MCF 10A (cell line): Measurements from ENCODE around the gene FAIM2. TPM values are rescaled to one million over a fixed set of nuclear protein-coding genes. Genes with fewer than 3 reads are reported as not detected.

ENCODE experiments used
- BruUV-seq: library from RNA; stranded (reverse); fragments of 400-500 nt; replicated peaks from 2 replicates; lab custom pipeline; 2021; lab: Mats Ljungman, UMichigan
- CTCF ChIA-PET: fragments of 300-600 bp; sonication (Branson Sonifier 250); formaldehyde crosslinking; extraction: SDS; loops from one replicate; lab custom pipeline; 2021; ENCODE audit warnings: antibody characterized with exemption, inconsistent platforms; lab: Yijun Ruan, JAX
- POLR2A ChIA-PET: fragments of 300-600, 350-650 bp; sonication (Branson Sonifier 250); formaldehyde crosslinking; extraction: SDS; loops from one replicate; lab custom pipeline; 2020; ENCODE audit warnings: antibody characterized with exemption, inconsistent platforms; lab: Yijun Ruan, JAX
- DNase-seq: peaks from one replicate; pipeline ENCODE4 v3.0.0-alpha.2; 2018; ENCODE audit not compliant: unreplicated experiment
- H3K27ac Mint-ChIP-seq: one replicate; pipeline ENCODE4 v1.8.0; 2022; ENCODE audit warnings: mild to moderate bottlenecking, low read depth, mixed read lengths; ENCODE audit not compliant: unreplicated experiment
- H3K27me3 Mint-ChIP-seq: one replicate; pipeline ENCODE4 v1.8.0; 2022; ENCODE audit warnings: mixed read lengths; ENCODE audit not compliant: insufficient read depth, unreplicated experiment
- H3K36me3 Mint-ChIP-seq: one replicate; pipeline ENCODE4 v1.8.0; 2022; ENCODE audit warnings: mild to moderate bottlenecking, moderate library complexity, mixed read lengths; ENCODE audit not compliant: insufficient read depth, unreplicated experiment
- H3K4me1 Mint-ChIP-seq: one replicate; pipeline ENCODE4 v1.8.0; 2022; ENCODE audit warnings: mixed read lengths; ENCODE audit not compliant: insufficient read depth, unreplicated experiment
- H3K4me3 Mint-ChIP-seq: one replicate; pipeline ENCODE4 v1.8.0; 2022; ENCODE audit warnings: mild to moderate bottlenecking, moderate library complexity, mixed read lengths; ENCODE audit not compliant: unreplicated experiment
- H3K9me3 Mint-ChIP-seq: one replicate; pipeline ENCODE4 v1.8.0; 2022; ENCODE audit warnings: mixed read lengths; ENCODE audit not compliant: unreplicated experiment
- CTCF ChIP-seq: fragments of 200-600 bp; IDR thresholded peaks from one replicate; pipeline ENCODE4 v1.8.0; 2022; ENCODE audit warnings: antibody characterized with exemption, mild to moderate bottlenecking; ENCODE audit not compliant: unreplicated experiment
- intact Hi-C: fragments of 100-400 bp; cut with micrococcal nuclease; formaldehyde crosslinking; loops from 2 replicates; pipeline ENCODE4 v1.14.1; 2022
- total RNA-seq: library from RNA; stranded (reverse); gene quantifications from 2 replicates; pipeline ENCODE4 v1.2.3, GENCODE V29; 2022

Gene FAIM2
- total RNA-seq, 1 experiment from 2014 or later, result not detected

- BruUV-seq, result no TSS peak
- no peak overlapping the region for H3K27ac Mint-ChIP-seq
- no peak for DNase-seq
- intact Hi-C loops, result no loop called here
- peaks cover 31% of the 10 kb centered on the region for H3K27me3 Mint-ChIP-seq
- no peaks in the 10 kb centered on the region for H3K9me3 Mint-ChIP-seq
- peaks cover under 1% of the 10 kb centered on the region for H3K4me1 Mint-ChIP-seq
- no peak overlapping the region for H3K4me3 Mint-ChIP-seq
- no peaks in the 10 kb centered on the region for H3K36me3 Mint-ChIP-seq
- POLR2A ChIA-PET, result interaction anchor here (1.3 kb wide), 1 partner anchor 20 kb away, joined by 4 read pairs; no protein-coding TSS in a partner anchor
- no peak for TF ChIP-seq CTCF
- CTCF ChIA-PET, result interaction anchor here (0.6 to 1.4 kb wide), 4 partner anchors 15 to 107 kb away, joined by 3 to 8 read pairs (median 3); no protein-coding TSS in a partner anchor
These were observed 56.5 kb downstream of the FAIM2 start for GRCh38 chr12:49847161-49847560.

- no peak for DNase-seq
- Mint-ChIP-seq H3K36me3 (no peaks in the 10 kb centered on the region), H3K4me1 (peaks cover 11% of the 10 kb centered on the region), H3K27ac (no peak overlapping the region), H3K27me3 (peaks cover 19% of the 10 kb centered on the region), H3K4me3 (no peak overlapping the region), H3K9me3 (no peaks in the 10 kb centered on the region)
- BruUV-seq, result no TSS peak
- POLR2A ChIA-PET, result interaction anchor here (0.6 to 1.1 kb wide), 2 partner anchors 18 to 648 kb away, joined by 3 read pairs; partner anchors contain the start of gene NCKAP5L
- intact Hi-C loops, result no loop called here
- CTCF ChIA-PET, result interaction anchor here (0.7 to 1.4 kb wide), 3 partner anchors 22 to 614 kb away, joined by 3 to 8 read pairs (median 3); no protein-coding TSS in a partner anchor
- TF ChIP-seq CTCF, result no peak
These were observed 57.7 kb downstream of the FAIM2 start for GRCh38 chr12:49846032-49846431.

GRCh38 chr12:49843876-49844437, 59.7 kb downstream of the FAIM2 start:
- Mint-ChIP-seq H3K4me3 (peak overlapping the region; percentile 81), H3K4me1 (peaks cover 11% of the 10 kb centered on the region), H3K36me3 (no peaks in the 10 kb centered on the region), H3K27ac (no peak overlapping the region), H3K27me3 (peaks cover 9% of the 10 kb centered on the region), H3K9me3 (no peaks in the 10 kb centered on the region)
- DNase-seq, result no peak
- intact Hi-C loops, result no loop called here
- CTCF ChIA-PET, result interaction anchor here (0.6 to 1.3 kb wide), 3 partner anchors 23 to 116 kb away, joined by 3 to 6 read pairs (median 4); no protein-coding TSS in a partner anchor
- no TSS peak for BruUV-seq
- TF ChIP-seq CTCF, result no peak
- POLR2A ChIA-PET, result interaction anchor here (0.8 to 4.8 kb wide), 12 partner anchors 8 to 1027 kb away, joined by 3 to 67 read pairs (median 6); partner anchors contain the start of genes LARP4, NCKAP5L and TMBIM6

GRCh38 chr12:49843411-49843810, 60.3 kb downstream of the FAIM2 start:
- Mint-ChIP-seq H3K27ac (peak overlapping the region; percentile 92), H3K36me3 (peaks cover 3% of the 10 kb centered on the region), H3K27me3 (peaks cover 4% of the 10 kb centered on the region), H3K4me1 (peaks cover 13% of the 10 kb centered on the region), H3K9me3 (no peaks in the 10 kb centered on the region), H3K4me3 (peak overlapping the region; percentile 81)
- DNase-seq, result no peak
- ChIA-PET POLR2A (interaction anchor here (0.5 to 4.8 kb wide), 27 partner anchors 8 to 1027 kb away, joined by 3 to 67 read pairs (median 4); partner anchors contain the start of genes LARP4, NCKAP5L, RACGAP1 and SPATS2), CTCF (interaction anchor here (0.6 to 1.3 kb wide), 6 partner anchors 15 to 618 kb away, joined by 3 to 8 read pairs (median 4); partner anchors contain the start of gene NCKAP5L)
- TF ChIP-seq CTCF, result no peak
- BruUV-seq, result TSS peak; percentile 86
- intact Hi-C loops, result no loop called here
